HepG2 (cell line): ENCODE data around the gene GFRA3. TPM values are rescaled to one million over a fixed set of nuclear protein-coding genes. Genes with fewer than 3 reads are reported as not detected.

Experiments
- ATAC-seq: fragments of 200-7000 bp; cut with Tn5 transposase; 3 replicates; pipeline ENCODE4 v1.9.1; 2020; ENCODE audit warnings: mild to moderate bottlenecking, moderate library complexity
- BruUV-seq: library from RNA; stranded (reverse); fragments of 400-500 nt; replicated peaks from 2 replicates; lab custom pipeline; 2021; lab: Mats Ljungman, UMichigan
- CTCF ChIA-PET: fragments of 300-600 bp; formaldehyde crosslinking; extraction: SDS; loops from one replicate; lab custom pipeline; 2021; ENCODE audit warnings: low total read pairs, inconsistent platforms, low intra/inter-chr PET ratio; lab: Yijun Ruan, JAX
- POLR2A ChIA-PET: fragments of 350-600 bp; sonication (Branson Sonifier 250); formaldehyde crosslinking; loops from one replicate; lab custom pipeline; 2020; ENCODE audit warnings: antibody characterized with exemption, inconsistent platforms; lab: Yijun Ruan, JAX
- DNase-seq: peaks from one replicate; pipeline ENCODE4 v3.0.0-alpha.2; 2015; ENCODE audit warnings: low spot score
- FAIRE-seq: peaks from 3 replicates; lab custom pipeline; 2011; peaks lifted over from hg19 to GRCh38; lab: Jason Lieb, UNC
- H2AFZ ChIP-seq: one replicate; pipeline ENCODE4 v1.6.1; 2011; ENCODE audit warnings: low read length, inconsistent platforms
- H3K27ac ChIP-seq: fragments of 300-600 bp; 3 replicates; pipeline ENCODE4 v1.8.0; 2011; ENCODE audit warnings: mixed run types, mild to moderate bottlenecking, mixed read lengths, low read length, inconsistent platforms; ENCODE audit not compliant: insufficient read depth; ENCODE audit errors: extremely low read length
- H3K27me3 ChIP-seq, 2 experiments: fragments of 200-600 bp in 1 of 2; 2 replicates in 1 of 2; 3 replicates in 1 of 2; pipeline versions ENCODE4 v1.6.0 to v1.8.0; 2011; ENCODE audit warnings: low read length in 2 of 2, mild to moderate bottlenecking in 2 of 2, moderate library complexity in 2 of 2, inconsistent platforms in 1 of 2; ENCODE audit not compliant: insufficient read depth in 2 of 2, control insufficient read depth in 1 of 2
- H3K36me3 ChIP-seq, 2 experiments: fragments of 200-600 bp in 1 of 2; replicated peaks in 1 of 2; 2 replicates in 1 of 2; 3 replicates in 1 of 2; pipeline versions ENCODE4 v1.5.1 to v1.8.0; 2011; ENCODE audit warnings: low read length in 2 of 2, inconsistent platforms in 1 of 2; ENCODE audit not compliant: insufficient read depth in 2 of 2, control insufficient read depth in 1 of 2
- H3K4me1 ChIP-seq: 2 replicates; pipeline ENCODE4 v1.5.1; 2012; ENCODE audit warnings: low read length, inconsistent platforms; ENCODE audit not compliant: insufficient read depth
- H3K4me2 ChIP-seq: 2 replicates; pipeline ENCODE4 v1.6.0; 2011; ENCODE audit warnings: low read depth, low read length, inconsistent platforms
- H3K4me3 ChIP-seq, 3 experiments: fragments of 200-600 bp in 1 of 3; sonication (generic), shearing (Covaris generic) in 1 of 3; replicated peaks in 1 of 3; 2 replicates each; pipeline ENCODE4 v1.5.1; 2011 to 2016; ENCODE audit warnings: low read length in 3 of 3, inconsistent platforms in 2 of 3, low read depth in 2 of 3, mild to moderate bottlenecking in 2 of 3, control low read depth in 1 of 3, mixed read lengths in 1 of 3; ENCODE audit not compliant: insufficient read depth in 1 of 3
- H3K79me2 ChIP-seq: one replicate; pipeline ENCODE4 v1.6.1; 2011; ENCODE audit warnings: low read length, inconsistent platforms; ENCODE audit not compliant: insufficient read depth
- H3K9ac ChIP-seq: 2 replicates; pipeline ENCODE4 v1.6.0; 2011; ENCODE audit warnings: mild to moderate bottlenecking, low read depth, low read length, inconsistent platforms; ENCODE audit not compliant: insufficient read depth
- H3K9me3 ChIP-seq: 2 replicates; pipeline ENCODE4 v1.5.1; 2012; ENCODE audit warnings: mild to moderate bottlenecking, low read length
- H4K20me1 ChIP-seq: 2 replicates; pipeline ENCODE4 v1.6.0; 2011; ENCODE audit warnings: inconsistent platforms, mild to moderate bottlenecking, low read length, moderate library complexity; ENCODE audit not compliant: insufficient read depth
- ARHGAP35 ChIP-seq: sonication (generic); formaldehyde crosslinking; IDR thresholded peaks from 2 replicates; pipeline ENCODE4 v1.9.0; 2022; ENCODE audit warnings: mild to moderate bottlenecking, inconsistent platforms, moderate library complexity, missing genetic modification reagents, borderline replicate concordance
- CEBPB ChIP-seq: IDR thresholded peaks from 2 replicates; pipeline ENCODE4 v1.6.1; 2011; ENCODE audit warnings: low read depth, low read length, improper control_type of control experiment, borderline replicate concordance
- CHD2 ChIP-seq: IDR thresholded peaks from 2 replicates; pipeline ENCODE4 v1.6.1; 2011; ENCODE audit warnings: low read depth, low read length, improper control_type of control experiment
- ELF4 ChIP-seq: sonication (generic); formaldehyde crosslinking; IDR thresholded peaks from 2 replicates; pipeline ENCODE4 v1.5.0; 2020; ENCODE audit warnings: missing genetic modification reagents, mild to moderate bottlenecking, moderate library complexity, borderline replicate concordance
- EP300 ChIP-seq, 3 experiments: sonication (generic) in 1 of 3; formaldehyde crosslinking in 1 of 3; IDR thresholded peaks; 2 replicates each; pipeline versions ENCODE4 v1.5.1 to v1.6.1; 2011 to 2020; ENCODE audit warnings: low read depth in 2 of 3, low read length in 2 of 3, borderline replicate concordance in 1 of 3, improper control_type of control experiment in 1 of 3, mild to moderate bottlenecking in 1 of 3, missing genetic modification reagents in 1 of 3, moderate library complexity in 1 of 3
- FOSL1 ChIP-seq: sonication (generic); formaldehyde crosslinking; IDR thresholded peaks from 2 replicates; pipeline ENCODE4 v1.9.0; 2021; ENCODE audit warnings: missing genetic modification reagents, borderline replicate concordance
- FOXA1 ChIP-seq, 2 experiments: fragments of 450-650 bp in 1 of 2; sonication (generic) in 1 of 2; formaldehyde crosslinking in 1 of 2; IDR thresholded peaks; 2 replicates each; pipeline versions ENCODE4 v1.4.0 to v1.6.1; 2016 to 2020; ENCODE audit warnings: missing genetic modification reagents in 1 of 2
- IRX3 ChIP-seq: sonication (generic); formaldehyde crosslinking; IDR thresholded peaks from 2 replicates; pipeline ENCODE4 v1.8.1; 2023; ENCODE audit warnings: mild to moderate bottlenecking, low read depth, missing genetic modification reagents, borderline replicate concordance
- KLF6 ChIP-seq: IDR thresholded peaks from 2 replicates; pipeline ENCODE4 v1.8.0; 2016; ENCODE audit warnings: missing biosample characterization, missing genetic modification reagents
- NKX3-1 ChIP-seq: sonication (generic); formaldehyde crosslinking; IDR thresholded peaks from 2 replicates; pipeline ENCODE4 v1.5.0; 2020; ENCODE audit warnings: missing genetic modification reagents
- REL ChIP-seq: sonication (generic); formaldehyde crosslinking; conservative IDR thresholded peaks from 2 replicates; pipeline ENCODE4 v1.8.0; 2022; ENCODE audit warnings: mild to moderate bottlenecking, missing genetic modification reagents, moderate library complexity
- TAF15 ChIP-seq: fragments of 200-400 bp; formaldehyde crosslinking; IDR thresholded peaks from one replicate; pipeline ENCODE4 v1.6.1; 2018; ENCODE audit warnings: mild to moderate bottlenecking, low read depth, low read length; ENCODE audit not compliant: poor library complexity, severe bottlenecking
- THYN1 ChIP-seq: sonication (generic); formaldehyde crosslinking; IDR thresholded peaks from 2 replicates; pipeline ENCODE4 v1.8.1; 2023; ENCODE audit warnings: low read depth, mild to moderate bottlenecking, moderate library complexity, missing genetic modification reagents, borderline replicate concordance
- XBP1 ChIP-seq: sonication (generic); formaldehyde crosslinking; IDR thresholded peaks from 2 replicates; pipeline ENCODE4 v1.5.0; 2020; ENCODE audit warnings: missing genetic modification reagents
- ZNF124 ChIP-seq: sonication (generic); formaldehyde crosslinking; IDR thresholded peaks from 2 replicates; pipeline ENCODE4 v1.4.0; 2020; ENCODE audit warnings: missing genetic modification reagents
- ZNF180 ChIP-seq: sonication (generic); formaldehyde crosslinking; IDR thresholded peaks from 2 replicates; pipeline ENCODE4 v1.4.0; 2020; ENCODE audit warnings: low read depth, missing genetic modification reagents, borderline replicate concordance
- ZNF567 ChIP-seq: sonication (generic); formaldehyde crosslinking; IDR thresholded peaks from 2 replicates; pipeline ENCODE4 v1.8.1; 2023; ENCODE audit warnings: mild to moderate bottlenecking, missing genetic modification reagents, borderline replicate concordance
- ZNF891 ChIP-seq: sonication (generic); formaldehyde crosslinking; IDR thresholded peaks from 2 replicates; pipeline ENCODE4 v1.5.0; 2020; ENCODE audit warnings: mild to moderate bottlenecking, missing genetic modification reagents
- in situ Hi-C: cut with HindIII; loops from 2 replicates; pipeline ENCODE4 v1.10.0; 2017; ENCODE audit warnings: low pct_unique_long_range_greater_than_20kb; ENCODE audit not compliant: extremely low pct_ligation_motif_present
- intact Hi-C: fragments of 100-400 bp; cut with micrococcal nuclease; formaldehyde crosslinking; loops from one replicate; pipeline ENCODE4 v1.10.0; 2022; ENCODE audit not compliant: unreplicated experiment
- polyA plus RNA-seq, 8 experiments: library from polyadenylated mRNA; depleted of rRNA in 3 of 8; stranded (reverse) in 7 of 8; unstranded in 1 of 8; fragments of >200 nt; fragmentation: Illumina TruSeq in 4 of 8; extraction: Trizol in 4 of 8; gene quantifications; 2 replicates each; pipeline versions ENCODE4 v1.2.1 to v1.2.3, GENCODE V29; 2011 to 2016; ENCODE audit warnings: low read depth in 4 of 8, missing spikeins in 1 of 8, mixed read lengths in 1 of 8; ENCODE audit not compliant: insufficient read depth in 1 of 8
- total RNA-seq, 5 experiments: library from RNA; depleted of rRNA; stranded (reverse); fragments of >200 nt; fragmentation: Illumina TruSeq; extraction: Trizol; gene quantifications; 2 replicates each; pipeline ENCODE4 v1.2.3, GENCODE V29; 2016; ENCODE audit warnings: low read depth in 1 of 5
- TF ChIP-seq, protein P1 (sequence below): sonication (generic); formaldehyde crosslinking; conservative IDR thresholded peaks from 2 replicates; pipeline ENCODE4 v1.5.0; 2020; ENCODE audit warnings: missing genetic modification reagents
- TF ChIP-seq, protein P2 (sequence below): sonication (generic); formaldehyde crosslinking; IDR thresholded peaks from 2 replicates; pipeline ENCODE4 v1.5.0; 2020; ENCODE audit warnings: mild to moderate bottlenecking, missing genetic modification reagents, moderate library complexity

The GFRA3 gene
- total and polyA plus RNA-seq, 2 of the 13 experiments (the other 11 are each of a cell fraction or from before 2014, with no cell fraction given): 0.27 to 0.30 TPM

DNA sequence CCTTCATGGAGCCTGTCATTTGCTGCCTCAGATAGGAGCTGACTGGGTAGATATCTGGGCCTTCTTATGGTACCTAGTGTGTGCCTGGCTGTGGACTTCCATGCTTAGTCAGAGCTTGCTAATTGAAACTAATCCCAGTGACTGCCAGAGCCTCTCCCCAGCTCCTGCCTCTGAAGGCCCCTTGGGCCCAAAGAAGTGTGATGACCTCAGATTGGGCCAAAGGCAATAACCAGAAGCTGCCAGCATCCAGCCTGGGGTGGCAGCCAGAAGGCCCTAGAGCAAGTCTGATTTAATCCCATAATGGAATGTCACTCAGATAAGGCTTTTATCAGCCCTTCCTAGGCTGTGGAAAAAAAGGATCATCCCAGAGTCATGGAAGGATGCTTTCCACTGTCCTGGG, 44.2 kb downstream of the GFRA3 start:
- H3K27me3 ChIP-seq: no peaks in the 10 kb centered on the region
- H3K9me3 ChIP-seq: peaks cover 17% of the 10 kb centered on the region; the same call in 1 of the 2 replicates
- TF ChIP-seq ZNF124 (no peak), CEBPB (no peak), CHD2 (no peak), ARHGAP35 (CRISPR knock-in tag) (no peak), FOSL1 (CRISPR knock-in tag) (no peak), KLF6 (CRISPR knock-in tag) (no peak), NKX3-1 (CRISPR knock-in tag) (no peak), XBP1 (CRISPR knock-in tag) (no peak), FOXA1 (IDR thresholded peaks at IDR 0.05) (no peak), FOXA1 (CRISPR knock-in tag; IDR thresholded peaks at IDR 0.05) (no peak), THYN1 (CRISPR knock-in tag) (no peak), REL (no peak), IRX3 (CRISPR knock-in tag) (no peak), EP300 (IDR thresholded peaks at IDR 0.05; ENCODE audit: low read depth in 2 of 2, low read length in 2 of 2) (no peak), EP300 (CRISPR knock-in tag; IDR thresholded peaks at IDR 0.05; ENCODE audit: borderline replicate concordance) (no peak), TAF15 (no peak), ZNF567 (CRISPR knock-in tag) (no peak), ZNF891 (CRISPR knock-in tag) (no peak), ZNF180 (CRISPR knock-in tag) (no peak), ELF4 (CRISPR knock-in tag) (no peak)
- TF ChIP-seq, protein P1, sequence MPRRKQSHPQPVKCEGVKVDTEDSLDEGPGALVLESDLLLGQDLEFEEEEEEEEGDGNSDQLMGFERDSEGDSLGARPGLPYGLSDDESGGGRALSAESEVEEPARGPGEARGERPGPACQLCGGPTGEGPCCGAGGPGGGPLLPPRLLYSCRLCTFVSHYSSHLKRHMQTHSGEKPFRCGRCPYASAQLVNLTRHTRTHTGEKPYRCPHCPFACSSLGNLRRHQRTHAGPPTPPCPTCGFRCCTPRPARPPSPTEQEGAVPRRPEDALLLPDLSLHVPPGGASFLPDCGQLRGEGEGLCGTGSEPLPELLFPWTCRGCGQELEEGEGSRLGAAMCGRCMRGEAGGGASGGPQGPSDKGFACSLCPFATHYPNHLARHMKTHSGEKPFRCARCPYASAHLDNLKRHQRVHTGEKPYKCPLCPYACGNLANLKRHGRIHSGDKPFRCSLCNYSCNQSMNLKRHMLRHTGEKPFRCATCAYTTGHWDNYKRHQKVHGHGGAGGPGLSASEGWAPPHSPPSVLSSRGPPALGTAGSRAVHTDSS (CRISPR knock-in tag): no peak
- TF ChIP-seq, protein P2, sequence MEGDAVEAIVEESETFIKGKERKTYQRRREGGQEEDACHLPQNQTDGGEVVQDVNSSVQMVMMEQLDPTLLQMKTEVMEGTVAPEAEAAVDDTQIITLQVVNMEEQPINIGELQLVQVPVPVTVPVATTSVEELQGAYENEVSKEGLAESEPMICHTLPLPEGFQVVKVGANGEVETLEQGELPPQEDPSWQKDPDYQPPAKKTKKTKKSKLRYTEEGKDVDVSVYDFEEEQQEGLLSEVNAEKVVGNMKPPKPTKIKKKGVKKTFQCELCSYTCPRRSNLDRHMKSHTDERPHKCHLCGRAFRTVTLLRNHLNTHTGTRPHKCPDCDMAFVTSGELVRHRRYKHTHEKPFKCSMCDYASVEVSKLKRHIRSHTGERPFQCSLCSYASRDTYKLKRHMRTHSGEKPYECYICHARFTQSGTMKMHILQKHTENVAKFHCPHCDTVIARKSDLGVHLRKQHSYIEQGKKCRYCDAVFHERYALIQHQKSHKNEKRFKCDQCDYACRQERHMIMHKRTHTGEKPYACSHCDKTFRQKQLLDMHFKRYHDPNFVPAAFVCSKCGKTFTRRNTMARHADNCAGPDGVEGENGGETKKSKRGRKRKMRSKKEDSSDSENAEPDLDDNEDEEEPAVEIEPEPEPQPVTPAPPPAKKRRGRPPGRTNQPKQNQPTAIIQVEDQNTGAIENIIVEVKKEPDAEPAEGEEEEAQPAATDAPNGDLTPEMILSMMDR (CRISPR knock-in tag): no peak
- 0 out of 2 replicates have a peak overlapping the region, but pooled peaks have one; percentile 40 for H3K4me2 ChIP-seq
- H2AFZ ChIP-seq: no peak overlapping the region
- CTCF ChIA-PET: no interaction called here
- POLR2A ChIA-PET: no interaction called here
- no peak overlapping the region for H3K4me3 ChIP-seq
- H3K4me1 ChIP-seq: peaks cover 26% of the 10 kb centered on the region
- ATAC-seq: peak; percentile 37; the same call in 2 of the 3 replicates
- no peaks in the 10 kb centered on the region for H3K79me2 ChIP-seq
- intact Hi-C loops (no loop called here), in situ Hi-C loops (no loop called here)
- H3K9ac ChIP-seq: no peak overlapping the region
- DNase-seq: no peak
- no peaks in the 10 kb centered on the region for H4K20me1 ChIP-seq
- BruUV-seq: no TSS peak
- H3K36me3 ChIP-seq: no peaks in the 10 kb centered on the region
- no peak overlapping the region for H3K27ac ChIP-seq
- FAIRE-seq: no peak
